Naive thymus-derived CD4-positive, alpha-beta T cell (primary cell): Measurements from ENCODE around the gene ADAM29. TPM values are rescaled to one million over a fixed set of nuclear protein-coding genes. Genes with fewer than 3 reads are reported as not detected.
"Not testable (repeated sequence)": the region's sequence is repeated elsewhere in the genome, so short reads cannot be mapped to it uniquely, and the experiment has no call there.

Experiments
- ATAC-seq: fragments of 150-1000 bp; cut with Tn5 transposase; 2 replicates; pipeline ENCODE4 v1.10.0; 2021; ENCODE audit warnings: mild to moderate bottlenecking, moderate library complexity
- CTCF ChIA-PET: fragments of 350-600 bp; sonication (Branson Sonifier 250); formaldehyde crosslinking; loops from one replicate; lab custom pipeline; 2021; ENCODE audit warnings: antibody characterized with exemption; lab: Charles Lee
- POLR2A ChIA-PET: fragments of 350-600 bp; sonication (Branson Sonifier 250); formaldehyde crosslinking; loops from one replicate; lab custom pipeline; 2021; ENCODE audit warnings: antibody characterized with exemption, inconsistent platforms; lab: Charles Lee
- DNase-seq, 9 donors: peaks; one replicate each; pipeline versions ENCODE4 v3.0.0 to v3.0.0-alpha.2; 2020 to 2022; ENCODE audit warnings: mixed read lengths in 1 of 9
- H3K27ac ChIP-seq: one replicate; pipeline ENCODE4 v1.7.0; 2013; ENCODE audit warnings: mild to moderate bottlenecking, low read depth, low read length, moderate library complexity
- H3K27me3 ChIP-seq, 2 donors: one replicate each; pipeline ENCODE4 v1.7.0; 2013; ENCODE audit warnings: low read length in 2 of 2, mild to moderate bottlenecking in 2 of 2, moderate library complexity in 2 of 2; ENCODE audit not compliant: control insufficient read depth in 2 of 2, insufficient read depth in 2 of 2
- H3K36me3 ChIP-seq, 3 experiments: 1 replicate in 2 of 3; 2 replicates in 1 of 3; pipeline ENCODE4 v1.7.0; 2013; ENCODE audit warnings: low read length in 3 of 3, mild to moderate bottlenecking in 3 of 3, moderate library complexity in 1 of 3; ENCODE audit not compliant: insufficient read depth in 3 of 3, control insufficient read depth in 2 of 3
- H3K4me1 ChIP-seq, 2 donors: one replicate each; pipeline ENCODE4 v1.7.0; 2013; ENCODE audit warnings: low read length in 2 of 2, mild to moderate bottlenecking in 2 of 2, moderate library complexity in 1 of 2; ENCODE audit not compliant: control insufficient read depth in 2 of 2, insufficient read depth in 2 of 2
- H3K4me3 ChIP-seq: 2 replicates; pipeline ENCODE4 v1.7.0; 2013; ENCODE audit warnings: mild to moderate bottlenecking, low read length
- H3K9me3 ChIP-seq, 3 experiments: 1 replicate in 2 of 3; 2 replicates in 1 of 3; pipeline ENCODE4 v1.7.0; 2013; ENCODE audit warnings: low read length in 3 of 3; ENCODE audit not compliant: control insufficient read depth in 2 of 3
- H3K27ac Mint-ChIP-seq, 9 donors: one replicate each; pipeline ENCODE4 v1.8.0; 2020 to 2022; ENCODE audit warnings: mixed read lengths in 9 of 9, mild to moderate bottlenecking in 8 of 9, moderate library complexity in 5 of 9, inconsistent platforms in 2 of 9
- H3K27me3 Mint-ChIP-seq, 5 donors: one replicate each; pipeline ENCODE4 v1.8.0; 2021 to 2022; ENCODE audit warnings: mixed read lengths in 5 of 5, mild to moderate bottlenecking in 1 of 5
- H3K36me3 Mint-ChIP-seq, 5 donors: one replicate each; pipeline ENCODE4 v1.8.0; 2020 to 2022; ENCODE audit warnings: mixed read lengths in 5 of 5, mild to moderate bottlenecking in 3 of 5, inconsistent platforms in 1 of 5
- H3K4me1 Mint-ChIP-seq, 7 donors: one replicate each; pipeline ENCODE4 v1.8.0; 2020 to 2022; ENCODE audit warnings: mixed read lengths in 7 of 7, mild to moderate bottlenecking in 3 of 7, inconsistent platforms in 1 of 7
- H3K4me3 Mint-ChIP-seq, 10 donors: one replicate each; pipeline ENCODE4 v1.8.0; 2020 to 2022; ENCODE audit warnings: mild to moderate bottlenecking in 10 of 10, mixed read lengths in 10 of 10, moderate library complexity in 6 of 10, inconsistent platforms in 2 of 10
- H3K9me3 Mint-ChIP-seq, 11 donors: one replicate each; pipeline ENCODE4 v1.8.0; 2020 to 2022; ENCODE audit warnings: mixed read lengths in 11 of 11, mild to moderate bottlenecking in 4 of 11, inconsistent platforms in 1 of 11, moderate library complexity in 1 of 11
- intact Hi-C, 2 donors: fragments of 100-400 bp; cut with micrococcal nuclease; formaldehyde crosslinking; loops; one replicate each; pipeline ENCODE4 v1.15.1; 2023
- polyA plus RNA-seq, 2 donors: library from polyadenylated mRNA; unstranded; fragments of 300-500 nt; fragmentation: Illumina TruSeq; gene quantifications; one replicate each; pipeline ENCODE4 v1.2.3, GENCODE V29; 2021
- total RNA-seq, 6 experiments: library from RNA in 5 of 6; stranded (reverse) in 5 of 6; gene quantifications; 1 replicate in 5 of 6; 2 replicates in 1 of 6; pipeline ENCODE4 v1.2.3 and lab custom pipeline; 2021 to 2026

Gene ADAM29
- total and polyA plus RNA-seq, 7 experiments from 2014 or later: not detected

- no peaks in the 10 kb centered on the region for H3K27me3 Mint-ChIP-seq
- intact Hi-C loops: no loop called here
- H3K4me1 Mint-ChIP-seq: no peaks in the 10 kb centered on the region
- Histone ChIP-seq H3K4me3 (no peak overlapping the region), H3K27me3 (no peaks in the 10 kb centered on the region), H3K9me3 (no peaks in the 10 kb centered on the region), H3K27ac (no peak overlapping the region), H3K4me1 (no peaks in the 10 kb centered on the region), H3K36me3 (no peaks in the 10 kb centered on the region)
- no peaks in the 10 kb centered on the region for H3K36me3 Mint-ChIP-seq
- POLR2A ChIA-PET: no interaction called here
- CTCF ChIA-PET: no interaction called here
- H3K9me3 Mint-ChIP-seq: peaks cover 2 to 13% (median 5%) of the 10 kb centered on the region in 11 donors
- H3K4me3 Mint-ChIP-seq: no peak overlapping the region
- ATAC-seq (no peak), DNase-seq (no peak)
- no peak overlapping the region for H3K27ac Mint-ChIP-seq
Measured at GRCh38 chr4:174940002-174940401, 21.8 kb downstream of the ADAM29 start.

GRCh38 chr4:174946246-174946645 lies 28.1 kb downstream of the ADAM29 start:
- ChIA-PET POLR2A (no interaction called here), CTCF (no interaction called here)
- no peaks in the 10 kb centered on the region for H3K4me1 ChIP-seq
- intact Hi-C loops: no loop called here
- DNase-seq: no peak
- no peaks in the 10 kb centered on the region for H3K36me3 Mint-ChIP-seq
- peaks cover 0 to 4% (median 0%) of the 10 kb centered on the region in 5 donors for H3K27me3 Mint-ChIP-seq
- H3K9me3 ChIP-seq: no peaks in the 10 kb centered on the region
- H3K27me3 ChIP-seq: no peaks in the 10 kb centered on the region
- H3K27ac ChIP-seq: no peak overlapping the region
- ATAC-seq: no peak
- H3K4me3 ChIP-seq: no peak overlapping the region
- H3K4me1 Mint-ChIP-seq: no peaks in the 10 kb centered on the region
- no peaks in the 10 kb centered on the region for H3K36me3 ChIP-seq
- no peak overlapping the region for H3K27ac Mint-ChIP-seq
- H3K9me3 Mint-ChIP-seq: peaks cover 2 to 39% (median 6%) of the 10 kb centered on the region in 11 donors
- H3K4me3 Mint-ChIP-seq: no peak overlapping the region

GRCh38 chr4:174948826-174949225 lies 30.7 kb downstream of the ADAM29 start:
- no peak overlapping the region for H3K4me3 Mint-ChIP-seq
- Histone ChIP-seq H3K27me3 (no peaks in the 10 kb centered on the region), H3K27ac (no peak overlapping the region), H3K4me1 (no peaks in the 10 kb centered on the region), H3K9me3 (no peaks in the 10 kb centered on the region), H3K36me3 (no peaks in the 10 kb centered on the region), H3K4me3 (no peak overlapping the region)
- H3K9me3 Mint-ChIP-seq: peaks cover 0 to 39% (median 5%) of the 10 kb centered on the region in 11 donors
- ATAC-seq (peak; percentile 18), DNase-seq (no peak)
- CTCF ChIA-PET: no interaction called here
- POLR2A ChIA-PET: no interaction called here
- H3K27ac Mint-ChIP-seq: no peak overlapping the region
- peaks cover 0 to 4% (median 0%) of the 10 kb centered on the region in 5 donors for H3K27me3 Mint-ChIP-seq
- no peaks in the 10 kb centered on the region for H3K4me1 Mint-ChIP-seq
- H3K36me3 Mint-ChIP-seq: no peaks in the 10 kb centered on the region
- intact Hi-C loops: no loop called here

- Histone ChIP-seq H3K9me3 (no peaks in the 10 kb centered on the region), H3K36me3 (no peaks in the 10 kb centered on the region), H3K27me3 (no peaks in the 10 kb centered on the region), H3K27ac (no peak overlapping the region), H3K4me3 (no peak overlapping the region), H3K4me1 (no peaks in the 10 kb centered on the region)
- ChIA-PET POLR2A (no interaction called here), CTCF (no interaction called here)
- Mint-ChIP-seq H3K9me3 (peaks cover 0 to 13% (median 4%) of the 10 kb centered on the region in 11 donors), H3K27ac (no peak overlapping the region), H3K4me1 (no peaks in the 10 kb centered on the region), H3K27me3 (no peaks in the 10 kb centered on the region), H3K36me3 (no peaks in the 10 kb centered on the region), H3K4me3 (no peak overlapping the region)
- intact Hi-C loops: no loop called here
- DNase-seq: no peak
- ATAC-seq: no peak
Measured at GRCh38 chr4:174972911-174973310, 54.8 kb downstream of the ADAM29 start.

GRCh38 chr4:174973336-174973735 lies 55.2 kb downstream of the ADAM29 start:
- H3K27ac Mint-ChIP-seq: no peak overlapping the region
- DNase-seq: no peak
- POLR2A ChIA-PET: no interaction called here
- no peak for ATAC-seq
- CTCF ChIA-PET: no interaction called here
- H3K27me3 Mint-ChIP-seq: no peaks in the 10 kb centered on the region
- no peak overlapping the region for H3K4me3 Mint-ChIP-seq
- H3K27ac ChIP-seq: no peak overlapping the region
- no peaks in the 10 kb centered on the region for H3K27me3 ChIP-seq
- H3K9me3 ChIP-seq: no peaks in the 10 kb centered on the region
- intact Hi-C loops: no loop called here
- H3K9me3 Mint-ChIP-seq: peaks cover 0 to 13% (median 4%) of the 10 kb centered on the region in 11 donors
- no peaks in the 10 kb centered on the region for H3K4me1 ChIP-seq
- no peak overlapping the region for H3K4me3 ChIP-seq
- no peaks in the 10 kb centered on the region for H3K36me3 ChIP-seq
- H3K36me3 Mint-ChIP-seq: no peaks in the 10 kb centered on the region
- no peaks in the 10 kb centered on the region for H3K4me1 Mint-ChIP-seq

- H3K4me3 Mint-ChIP-seq: no peak overlapping the region
- Histone ChIP-seq H3K27ac (no peak overlapping the region), H3K4me1 (no peaks in the 10 kb centered on the region), H3K9me3 (no peaks in the 10 kb centered on the region), H3K4me3 (no peak overlapping the region), H3K36me3 (no peaks in the 10 kb centered on the region), H3K27me3 (no peaks in the 10 kb centered on the region)
- no peak for DNase-seq
- H3K4me1 Mint-ChIP-seq: no peaks in the 10 kb centered on the region
- no peaks in the 10 kb centered on the region for H3K27me3 Mint-ChIP-seq
- intact Hi-C loops: no loop called here
- ChIA-PET POLR2A (no interaction called here), CTCF (no interaction called here)
- H3K9me3 Mint-ChIP-seq: peaks cover 9 to 51% (median 20%) of the 10 kb centered on the region in 11 donors
- peaks cover 0 to 4% (median 0%) of the 10 kb centered on the region in 5 donors for H3K36me3 Mint-ChIP-seq
- no peak overlapping the region for H3K27ac Mint-ChIP-seq
- no peak for ATAC-seq
Measured at GRCh38 chr4:174983128-174983750, 65.1 kb downstream of the ADAM29 start.

- intact Hi-C loops, H3K4me1 ChIP-seq, H3K9me3 ChIP-seq, POLR2A ChIA-PET, H3K27ac Mint-ChIP-seq, H3K27me3 Mint-ChIP-seq, H3K4me1 Mint-ChIP-seq, H3K4me3 ChIP-seq, CTCF ChIA-PET, H3K36me3 Mint-ChIP-seq, H3K4me3 Mint-ChIP-seq, H3K27ac ChIP-seq, H3K36me3 ChIP-seq, DNase-seq, ATAC-seq, H3K27me3 ChIP-seq: not testable (repeated sequence)
- H3K9me3 Mint-ChIP-seq: peaks cover 9 to 51% (median 20%) of the 10 kb centered on the region in 11 donors
Measured at GRCh38 chr4:174983870-174984269, 65.7 kb downstream of the ADAM29 start.
